GM19328 (cell line): Measurements from ENCODE around the gene POFUT2.

ENCODE experiments used
- ATAC-seq: cut with Tn5 transposase; IDR thresholded peaks from one replicate; pipeline ENCODE4 v1.9.1; 2021; ENCODE audit warnings: mild to moderate bottlenecking, moderate library complexity; ENCODE audit not compliant: unreplicated experiment

POFUT2 gene

DNA sequence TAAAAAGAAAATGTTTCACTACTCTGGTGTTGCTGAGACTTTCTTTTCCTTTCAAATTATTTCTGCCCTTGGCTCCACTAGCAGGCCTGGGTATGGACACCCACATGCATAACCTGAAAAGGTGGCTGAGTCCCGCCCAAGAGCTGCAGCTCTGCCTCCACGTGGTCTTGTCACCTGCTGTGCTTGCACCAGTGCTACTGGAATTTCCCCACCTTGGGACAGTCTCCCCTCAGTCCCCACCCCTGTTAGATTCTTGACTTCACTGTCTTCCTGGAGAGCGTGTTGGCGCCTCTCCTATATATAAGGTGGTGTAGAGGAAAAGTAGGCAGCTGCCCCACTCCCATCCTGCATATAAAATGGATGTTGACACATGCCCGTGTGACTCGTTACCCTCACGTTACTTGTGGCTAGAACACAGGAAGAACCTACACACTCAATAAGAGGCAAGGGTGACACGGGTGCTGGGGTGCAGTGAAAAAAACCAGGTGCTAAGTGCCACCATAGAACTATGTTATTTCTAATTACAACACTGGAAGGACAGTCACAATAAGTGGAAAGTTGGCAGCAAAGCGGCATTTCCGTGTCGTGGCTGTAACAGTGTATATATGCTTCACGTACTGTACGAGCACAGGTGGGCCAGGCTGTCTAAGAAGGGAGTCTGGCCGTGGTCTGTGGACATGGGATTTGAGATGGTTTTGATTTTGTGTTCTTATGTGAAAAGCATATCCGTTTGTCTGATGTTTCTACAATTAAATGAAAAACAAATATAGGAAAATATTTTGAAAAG, 61.0 kb downstream of the POFUT2 start:
- ATAC-seq, result no peak

- no peak for ATAC-seq
Measured at GRCh38 chr21:45225741-45226327, 61.9 kb downstream of the POFUT2 start.

DNA sequence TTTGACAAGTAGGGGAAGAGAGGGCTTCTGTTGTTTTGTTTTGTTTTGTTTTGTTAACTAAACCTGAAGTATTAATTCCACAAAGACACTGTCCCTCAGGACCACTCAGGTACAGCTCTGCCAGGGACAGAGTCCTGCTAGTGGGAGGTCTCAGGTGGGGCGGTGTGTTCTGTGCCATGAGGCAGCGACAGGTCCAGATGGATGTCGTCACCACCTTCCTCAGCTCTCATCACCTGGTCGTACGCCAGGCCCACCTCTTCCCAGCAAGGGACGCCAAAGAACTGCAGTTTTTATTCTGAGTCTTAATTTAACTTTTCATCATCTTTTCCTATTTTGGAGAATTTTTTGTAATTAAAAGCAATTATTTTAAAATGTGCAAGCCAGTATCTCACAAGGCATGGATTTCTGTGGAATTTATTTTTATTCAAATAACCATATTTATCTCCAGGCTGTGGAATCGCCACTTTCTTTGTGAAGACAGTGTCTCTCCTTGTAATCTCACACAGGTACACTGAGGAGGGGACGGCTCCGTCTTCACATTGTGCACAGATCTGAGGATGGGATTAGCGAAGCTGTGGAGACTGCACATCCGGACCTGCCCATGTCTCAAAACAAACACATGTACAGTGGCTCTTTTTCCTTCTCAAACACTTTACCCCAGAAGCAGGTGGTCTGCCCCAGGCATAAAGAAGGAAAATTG, 62.5 kb downstream of the POFUT2 start:
- no peak for ATAC-seq

- no peak for ATAC-seq
Measured at GRCh38 chr21:45224189-45224938, 63.3 kb downstream of the POFUT2 start.

DNA sequence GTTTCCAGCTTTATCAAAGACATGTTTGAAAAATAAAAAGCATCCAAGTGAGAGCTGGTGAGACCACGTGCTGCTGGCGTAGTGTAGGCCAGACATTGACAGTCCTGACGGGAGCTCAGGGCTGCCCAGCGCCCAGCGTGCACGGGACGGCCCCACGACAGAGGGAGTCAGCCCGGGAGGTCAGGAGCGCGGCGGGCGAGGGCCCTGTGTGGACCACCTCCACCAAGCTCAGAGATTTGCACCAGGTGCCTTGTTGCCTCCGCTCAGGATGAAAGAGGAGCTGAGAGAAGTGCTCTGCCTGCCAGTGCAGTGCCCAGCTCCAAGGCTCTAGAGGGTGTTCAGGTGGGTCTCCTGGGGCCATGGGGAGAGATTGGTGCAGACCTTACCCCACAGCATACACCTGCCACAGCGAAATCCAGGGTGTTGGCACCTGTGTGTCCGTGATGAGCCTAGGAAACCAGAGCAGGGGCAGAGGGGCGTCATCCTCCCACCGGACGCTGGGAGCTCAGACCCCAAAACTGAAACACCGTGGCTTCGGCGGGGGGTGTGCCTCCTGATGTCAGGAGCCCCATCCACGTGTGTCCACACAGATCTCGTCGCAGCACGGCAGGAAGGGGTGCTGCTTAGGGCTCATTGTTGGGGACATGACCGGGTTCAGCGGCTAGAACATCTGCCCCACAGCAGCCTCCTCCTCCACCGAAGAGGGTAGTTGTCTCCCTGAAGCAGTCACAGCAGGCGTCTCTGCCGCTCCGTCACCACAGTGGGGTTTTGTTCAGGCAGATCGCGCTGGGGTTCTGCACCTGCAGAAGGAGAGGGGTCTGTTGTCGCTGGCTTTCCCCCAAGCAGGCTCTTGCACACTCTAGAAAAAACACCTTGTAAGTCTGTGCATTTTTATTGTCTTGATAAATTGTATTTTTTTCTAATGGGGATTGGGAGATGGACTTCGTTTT, 64.2 kb downstream of the POFUT2 start:
- ATAC-seq, result no peak

- ATAC-seq, result no peak
Measured at GRCh38 chr21:45222001-45222400, 65.7 kb downstream of the POFUT2 start.

- ATAC-seq, result no peak
Measured at GRCh38 chr21:45220714-45221490, 66.8 kb downstream of the POFUT2 start.

DNA sequence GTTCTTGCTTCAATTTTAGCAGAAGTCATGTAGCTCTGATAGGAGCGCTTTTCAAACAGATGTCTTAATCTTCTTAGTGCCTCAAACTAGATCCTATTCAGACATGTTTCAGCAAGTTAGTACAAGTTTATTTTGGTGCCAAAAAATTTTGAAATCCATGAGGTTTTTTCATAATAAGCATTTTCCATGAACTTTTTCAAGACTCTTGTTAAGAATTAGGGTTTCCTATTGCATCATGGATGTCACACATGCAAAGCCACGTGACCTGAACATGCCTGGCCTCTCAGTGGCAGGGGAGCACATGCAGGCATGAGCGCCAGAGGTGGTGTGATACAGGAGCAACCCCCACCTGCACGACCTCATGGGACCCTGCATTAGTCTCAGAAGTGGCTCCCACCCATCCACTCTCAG, 67.6 kb downstream of the POFUT2 start:
- no peak for ATAC-seq

GRCh38 chr21:45219517-45219916, 68.2 kb downstream of the POFUT2 start:
- ATAC-seq, result no peak

DNA sequence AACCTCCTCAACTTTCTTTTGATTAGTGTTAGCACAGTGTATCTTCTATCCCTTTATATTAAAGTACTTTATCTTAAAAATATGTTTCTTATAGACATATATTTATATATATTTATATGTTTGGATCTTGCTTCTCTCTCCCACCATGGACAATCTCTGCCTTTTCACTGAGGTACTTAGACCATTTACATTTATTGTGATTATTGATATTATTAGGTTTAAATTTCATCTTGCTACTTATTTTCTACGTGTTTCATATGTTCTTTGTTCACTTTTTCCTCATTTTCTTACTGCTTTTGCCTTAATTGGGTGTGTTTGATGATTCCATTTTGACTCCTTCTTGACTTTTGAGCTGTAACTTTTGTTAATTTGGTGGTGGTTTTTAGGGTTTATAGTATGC, 70.7 kb downstream of the POFUT2 start:
- no peak for ATAC-seq

- no peak for ATAC-seq
Measured at GRCh38 chr21:45215213-45215612, 72.5 kb downstream of the POFUT2 start.
